Suprapubic skin (tissue), 4 donors: Measurements from ENCODE around the gene EBF4. TPM values are rescaled to one million over a fixed set of nuclear protein-coding genes. Genes with fewer than 3 reads are reported as not detected.

Experiments
- DNase-seq, 2 donors: peaks; one replicate each; pipeline ENCODE4 v3.0.0-alpha.2; 2019; ENCODE audit warnings: low spot score in 2 of 2
- H3K27ac ChIP-seq: fragments of 200-600 bp; sonication (generic); one replicate; pipeline ENCODE4 v1.5.1; 2019
- H3K27me3 ChIP-seq: fragments of 200-600 bp; sonication (generic); one replicate; pipeline ENCODE4 v1.5.1; 2019
- H3K36me3 ChIP-seq: fragments of 200-600 bp; sonication (generic); one replicate; pipeline ENCODE4 v1.5.1; 2019
- H3K4me1 ChIP-seq: fragments of 200-600 bp; sonication (generic); one replicate; pipeline ENCODE4 v1.5.1; 2019
- H3K4me3 ChIP-seq: fragments of 200-600 bp; sonication (generic); one replicate; pipeline ENCODE4 v1.5.1; 2019; ENCODE audit warnings: mild to moderate bottlenecking
- H3K9me3 ChIP-seq: fragments of 200-600 bp; sonication (generic); one replicate; pipeline ENCODE4 v1.5.1; 2019
- CTCF ChIP-seq, 2 donors: fragments of 200-600 bp in 1 of 2; fragments of 450-650 bp in 1 of 2; sonication (generic) in 1 of 2; IDR thresholded peaks; one replicate each; pipeline ENCODE4 v1.5.1; 2016 to 2019; ENCODE audit warnings: antibody characterized with exemption in 2 of 2, mild to moderate bottlenecking in 1 of 2, moderate library complexity in 1 of 2
- EP300 ChIP-seq: sonication (generic); formaldehyde crosslinking; IDR thresholded peaks from one replicate; pipeline ENCODE4 v1.6.1; 2017; ENCODE audit warnings: antibody characterized with exemption
- POLR2A ChIP-seq, 2 donors: fragments of 450-650 bp; IDR thresholded peaks; one replicate each; pipeline ENCODE4 v1.6.1; 2017; ENCODE audit warnings: antibody characterized with exemption in 2 of 2, mild to moderate bottlenecking in 2 of 2, moderate library complexity in 2 of 2
- POLR2AphosphoS5 ChIP-seq, 3 donors: sonication (generic); formaldehyde crosslinking; IDR thresholded peaks; one replicate each; pipeline ENCODE4 v1.6.1; 2017; ENCODE audit warnings: antibody characterized with exemption in 3 of 3
- WGBS: methylation state at CpG from one replicate; pipeline ENCODE4 v1.1.5; 2018; 5-methylcytosine and 5-hydroxymethylcytosine counted together
- total RNA-seq, 4 donors: library from RNA; depleted of rRNA; stranded (reverse); fragments of >200 nt; gene quantifications; one replicate each; pipeline ENCODE4 v1.1.0, GENCODE V29; 2016

Gene EBF4
- 10 to 100 TPM in 1 of 4 donors, 1 to 10 TPM in 3; 5.9 to 12.6 (median 6.3) TPM for total RNA-seq

GRCh38 chr20:2692036-2692885 lies at the start of gene EBF4:
Gene EBF4 (plus strand): TSS chr20:2692780. CDS start chr20:2693646, 866 bp downstream.
- Histone ChIP-seq H3K4me3 (peak within 1 kb of the TSS; percentile 60), H3K4me1 (peaks cover 18% of the 10 kb centered on the region), H3K9me3 (no peaks in the 10 kb centered on the region), H3K27me3 (peaks cover 35% of the 10 kb centered on the region), H3K27ac (peak within 1 kb of the TSS; percentile 69), H3K36me3 (no peaks in the 10 kb centered on the region)
- 15% methylated on average over 15 of the region's 106 CpGs for WGBS
- TF ChIP-seq POLR2AphosphoS5 (IDR thresholded peaks at IDR 0.05) (no peak), EP300 (no peak), POLR2A (IDR thresholded peaks at IDR 0.05) (no peak), CTCF (IDR thresholded peaks at IDR 0.05) (no peak)
- peak; percentile 68 to 80 for DNase-seq

GRCh38 chr20:2643708-2644107 lies 48.9 kb upstream of the EBF4 start:
- H3K27me3 ChIP-seq, result no peaks in the 10 kb centered on the region
- no peak overlapping the region for H3K4me3 ChIP-seq
- no peaks in the 10 kb centered on the region for H3K9me3 ChIP-seq
- H3K36me3 ChIP-seq, result peaks cover 10% of the 10 kb centered on the region
- no peaks in the 10 kb centered on the region for H3K4me1 ChIP-seq
- 56% methylated on average over 1 of the region's 1 CpG for WGBS
- TF ChIP-seq POLR2AphosphoS5 (IDR thresholded peaks at IDR 0.05) (no peak), POLR2A (IDR thresholded peaks at IDR 0.05) (no peak)
- H3K27ac ChIP-seq, result no peak overlapping the region
- DNase-seq, result no peak

GRCh38 chr20:2651772-2652723 lies 40.5 kb upstream of the EBF4 start, which contains the start of gene NOP56:
Gene NOP56 (plus strand): TSS chr20:2652632. CDS start chr20:2652661, 29 bp downstream.
- WGBS, result under 1% methylated on average over 38 of the region's 101 CpGs

DNA sequence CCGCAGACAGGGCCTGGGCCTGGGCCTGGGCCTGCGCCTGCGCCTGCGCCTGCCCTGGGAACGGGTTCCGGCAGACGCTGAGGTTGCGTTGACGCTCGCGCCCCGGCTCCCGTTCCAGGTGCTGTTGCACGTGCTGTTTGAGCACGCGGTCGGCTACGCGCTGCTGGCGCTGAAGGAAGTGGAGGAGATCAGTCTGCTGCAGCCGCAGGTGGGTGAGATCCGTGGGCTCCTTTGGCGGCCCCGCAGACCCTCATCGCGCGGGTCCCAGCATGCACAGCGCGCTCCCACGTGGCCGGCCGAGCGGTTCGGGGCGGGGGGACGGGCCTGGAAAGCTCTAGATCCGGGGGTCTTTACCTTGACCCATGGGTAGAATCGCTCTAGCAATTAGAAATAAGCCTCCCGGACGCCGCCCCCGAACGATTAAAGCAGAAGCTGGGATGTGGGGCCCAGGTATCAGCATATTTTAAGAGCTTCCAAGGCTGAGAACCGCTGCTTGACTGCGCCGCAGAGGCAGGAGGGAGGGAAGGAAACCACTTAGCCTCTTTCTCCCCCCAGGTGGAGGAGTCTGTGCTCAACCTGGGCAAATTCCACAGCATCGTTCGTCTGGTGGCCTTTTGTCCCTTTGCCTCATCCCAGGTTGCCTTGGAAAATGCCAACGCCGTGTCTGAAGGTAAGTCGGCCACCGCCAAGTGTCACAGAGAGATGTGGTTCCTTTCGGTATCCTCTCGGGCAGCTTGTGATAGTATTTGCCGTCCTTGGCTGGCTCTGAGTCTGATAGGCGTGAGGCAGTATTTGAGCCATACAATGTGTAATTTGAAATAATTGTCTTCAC lies 39.6 kb upstream of the EBF4 start:
- peak in 1 of 2 donors; percentile 74 for DNase-seq
- no peak for TF ChIP-seq POLR2AphosphoS5 (IDR thresholded peaks at IDR 0.05)
- no peak for TF ChIP-seq CTCF (IDR thresholded peaks at IDR 0.05)
- no peak for TF ChIP-seq EP300
- no peak for TF ChIP-seq POLR2A (IDR thresholded peaks at IDR 0.05)
- WGBS, result under 1% methylated on average over 29 of the region's 56 CpGs
- Histone ChIP-seq H3K27me3 (no peaks in the 10 kb centered on the region), H3K27ac (peak overlapping the region; percentile 96), H3K36me3 (peaks cover 39% of the 10 kb centered on the region), H3K4me1 (peaks cover 29% of the 10 kb centered on the region), H3K4me3 (peak overlapping the region; percentile 97), H3K9me3 (no peaks in the 10 kb centered on the region)

More at GRCh38 chr20:2651772-2652723, 40.5 kb upstream of the EBF4 start, which contains the start of gene NOP56:
- H3K4me3 ChIP-seq, result peak within 1 kb of the TSS; percentile 97
- no peaks in the 10 kb centered on the region for H3K27me3 ChIP-seq
- H3K27ac ChIP-seq, result peak within 1 kb of the TSS; percentile 96
- peaks cover 29% of the 10 kb centered on the region for H3K4me1 ChIP-seq
- H3K9me3 ChIP-seq, result no peaks in the 10 kb centered on the region
- peaks cover 30% of the 10 kb centered on the region for H3K36me3 ChIP-seq
- TF ChIP-seq CTCF (IDR thresholded peaks at IDR 0.05) (no peak), POLR2AphosphoS5 (IDR thresholded peaks at IDR 0.05) (peak in 2 of 3 donors; percentile 38 to 77), POLR2A (IDR thresholded peaks at IDR 0.05) (peak; percentile 38 to 81), EP300 (no peak)
- DNase-seq, result peak; percentile 91 to 92
